CD4-positive, alpha-beta T cell treated with Interleukin-15 for 1 hour (primary cell): ENCODE measurements around the gene SLC4A9.
"Not testable (repeated sequence)": the region's sequence is repeated elsewhere in the genome, so short reads cannot be mapped to it uniquely, and the experiment has no call there.

Source experiments
- DNase-seq: peaks from one replicate; pipeline ENCODE4 v3.0.0-alpha.2; 2020

The SLC4A9 gene

GRCh38 chr5:140340605-140341121, 19.3 kb upstream of the SLC4A9 start:
- no peak for DNase-seq

- DNase-seq: no peak
Measured at GRCh38 chr5:140341591-140341990, 18.4 kb upstream of the SLC4A9 start.

- DNase-seq: peak; percentile 63
Measured at GRCh38 chr5:140342287-140342686, 17.7 kb upstream of the SLC4A9 start.

GRCh38 chr5:140342896-140343295, 17.1 kb upstream of the SLC4A9 start:
- DNase-seq: no peak

GRCh38 chr5:140343849-140344248, 16.1 kb upstream of the SLC4A9 start:
- not testable (repeated sequence) for DNase-seq

- DNase-seq: no peak
Measured at GRCh38 chr5:140344683-140345423, 15.1 kb upstream of the SLC4A9 start.

- DNase-seq: no peak
Measured at GRCh38 chr5:140345919-140346347, 14.1 kb upstream of the SLC4A9 start.

- peak; percentile 57 for DNase-seq
Measured at GRCh38 chr5:140346348-140347221, 13.4 kb upstream of the SLC4A9 start, which contains the start of gene HBEGF. HBEGF (minus strand) TSS chr5:140346603; CDS start chr5:140346328, 275 bp downstream.

GRCh38 chr5:140347360-140347759, 12.6 kb upstream of the SLC4A9 start:
- no peak for DNase-seq

- no peak for DNase-seq
Measured at GRCh38 chr5:140348104-140348503, 11.9 kb upstream of the SLC4A9 start.

- DNase-seq: no peak
Measured at GRCh38 chr5:140349244-140349643, 10.8 kb upstream of the SLC4A9 start.

GRCh38 chr5:140351609-140352334, 8.2 kb upstream of the SLC4A9 start:
- DNase-seq: peak; percentile 47

- no peak for DNase-seq
Measured at GRCh38 chr5:140355546-140355945, 4.4 kb upstream of the SLC4A9 start.

GRCh38 chr5:140356853-140357725, 2.9 kb upstream of the SLC4A9 start:
- DNase-seq: no peak

- DNase-seq: peak; percentile 76
Measured at GRCh38 chr5:140357726-140358093, 2.3 kb upstream of the SLC4A9 start.

GRCh38 chr5:140358738-140359310, 1.2 kb upstream of the SLC4A9 start:
- DNase-seq: no peak

- DNase-seq: no peak
Measured at GRCh38 chr5:140360681-140361479, 886 bp downstream of the SLC4A9 start.

GRCh38 chr5:140361901-140362300, 1.9 kb downstream of the SLC4A9 start:
- no peak for DNase-seq

- DNase-seq: no peak
Measured at GRCh38 chr5:140362311-140362710, 2.3 kb downstream of the SLC4A9 start.

GRCh38 chr5:140362875-140363630, 3.1 kb downstream of the SLC4A9 start:
- peak; percentile 77 for DNase-seq
